AG09319 (cell line): ENCODE results near the gene CCDC179.
A peak's percentile ranks its signal among the peaks of the same experiment; 100 is the strongest.

Experiments used
- DNase-seq: peaks from one replicate; pipeline ENCODE4 v3.0.0-alpha.2; 2010; ENCODE audit warnings: low read depth; ENCODE audit errors: extremely low read depth
- TF ChIP-seq, protein P1 (sequence below): IDR thresholded peaks from 2 replicates; pipeline ENCODE4 v1.5.1; 2011; ENCODE audit warnings: low read depth, mild to moderate bottlenecking, inconsistent platforms, low read length, moderate library complexity

The CCDC179 gene

DNA sequence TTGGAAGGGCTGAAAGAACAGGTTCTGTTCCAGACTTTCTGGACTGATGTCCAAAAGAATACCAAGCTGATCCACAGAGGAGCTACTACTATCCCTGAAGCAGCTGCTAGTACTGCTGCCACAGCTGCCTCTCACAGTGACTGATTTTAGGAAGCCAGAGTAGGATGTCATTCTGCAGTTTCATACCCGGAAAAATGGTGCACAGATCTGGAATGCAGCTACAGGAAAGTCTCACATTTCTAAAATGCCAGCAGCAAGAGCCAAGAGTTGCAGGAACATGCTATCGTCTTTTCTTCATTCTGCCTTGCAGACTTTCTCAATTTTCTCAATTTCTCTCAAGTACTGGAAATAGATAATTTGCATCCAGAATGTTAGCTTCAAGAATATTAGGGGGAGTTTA is 19.4 kb upstream of the CCDC179 start:
- TF ChIP-seq, protein P1, sequence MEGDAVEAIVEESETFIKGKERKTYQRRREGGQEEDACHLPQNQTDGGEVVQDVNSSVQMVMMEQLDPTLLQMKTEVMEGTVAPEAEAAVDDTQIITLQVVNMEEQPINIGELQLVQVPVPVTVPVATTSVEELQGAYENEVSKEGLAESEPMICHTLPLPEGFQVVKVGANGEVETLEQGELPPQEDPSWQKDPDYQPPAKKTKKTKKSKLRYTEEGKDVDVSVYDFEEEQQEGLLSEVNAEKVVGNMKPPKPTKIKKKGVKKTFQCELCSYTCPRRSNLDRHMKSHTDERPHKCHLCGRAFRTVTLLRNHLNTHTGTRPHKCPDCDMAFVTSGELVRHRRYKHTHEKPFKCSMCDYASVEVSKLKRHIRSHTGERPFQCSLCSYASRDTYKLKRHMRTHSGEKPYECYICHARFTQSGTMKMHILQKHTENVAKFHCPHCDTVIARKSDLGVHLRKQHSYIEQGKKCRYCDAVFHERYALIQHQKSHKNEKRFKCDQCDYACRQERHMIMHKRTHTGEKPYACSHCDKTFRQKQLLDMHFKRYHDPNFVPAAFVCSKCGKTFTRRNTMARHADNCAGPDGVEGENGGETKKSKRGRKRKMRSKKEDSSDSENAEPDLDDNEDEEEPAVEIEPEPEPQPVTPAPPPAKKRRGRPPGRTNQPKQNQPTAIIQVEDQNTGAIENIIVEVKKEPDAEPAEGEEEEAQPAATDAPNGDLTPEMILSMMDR = no peak
- no peak for DNase-seq

DNA sequence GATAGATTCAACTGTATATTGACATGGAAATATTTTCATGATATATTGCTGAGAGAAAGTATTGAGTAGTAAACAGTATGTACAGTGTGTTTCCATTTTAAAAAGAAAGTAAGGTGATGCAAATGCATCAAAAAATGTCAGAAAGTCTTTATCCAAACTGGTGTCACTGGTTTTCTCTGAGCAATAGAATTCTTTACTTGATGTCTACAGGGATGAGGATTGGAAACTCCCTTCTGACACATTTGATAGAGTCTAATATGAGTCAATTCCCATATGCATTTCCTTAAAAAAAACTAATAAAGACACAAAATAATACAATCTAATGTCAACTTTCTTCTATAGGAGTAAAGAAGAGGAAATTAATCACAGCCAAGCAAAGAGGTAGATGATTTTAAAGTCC is 18.3 kb upstream of the CCDC179 start:
- TF ChIP-seq, protein P1 = no peak
- DNase-seq = no peak

DNA sequence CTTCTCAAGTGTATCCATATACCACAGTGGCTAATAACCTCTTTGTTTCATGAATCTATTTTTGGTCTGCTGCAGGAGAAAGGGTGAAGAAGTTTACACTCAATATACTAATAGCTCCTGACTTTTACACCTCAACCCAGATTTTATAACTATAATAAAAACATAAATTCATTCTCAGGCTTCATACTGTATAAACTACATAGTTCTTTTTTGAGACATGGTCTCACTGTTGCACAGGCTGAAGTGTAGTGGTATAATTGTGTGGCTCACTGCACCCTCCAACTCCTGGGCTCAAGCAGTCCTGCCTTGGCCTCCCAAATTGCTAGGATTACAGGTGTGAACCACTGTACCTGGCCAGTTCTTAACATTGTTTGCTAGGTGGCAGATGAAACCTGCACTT is 17.8 kb upstream of the CCDC179 start:
- TF ChIP-seq, protein P1 = no peak

DNA sequence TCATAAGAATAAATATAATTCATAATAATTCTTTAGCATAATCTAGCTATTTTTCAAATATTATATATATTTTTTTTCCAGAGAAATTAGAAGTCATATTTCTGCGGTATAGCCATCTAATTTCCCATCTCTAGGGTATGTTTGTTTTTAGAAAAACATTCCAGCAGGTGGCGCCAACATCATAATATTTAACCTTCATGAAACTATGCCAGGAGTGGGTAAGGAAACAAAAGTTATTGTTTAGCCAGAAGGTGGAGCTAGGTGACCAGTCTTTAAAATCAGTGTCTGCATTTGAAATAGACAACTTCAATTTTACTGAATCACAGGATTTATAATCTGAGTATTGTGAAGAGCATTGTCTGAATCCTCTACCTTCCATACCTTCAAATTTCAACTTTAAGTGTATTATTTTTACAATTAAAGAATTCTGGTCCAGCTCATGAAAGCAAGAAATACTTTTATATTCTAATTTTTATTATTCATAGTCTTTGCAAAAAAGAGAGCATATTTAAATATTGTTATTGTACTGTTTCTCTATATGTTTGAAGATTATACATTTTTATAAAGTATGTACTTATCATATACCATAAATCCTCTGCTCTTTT is 15.7 kb upstream of the CCDC179 start:
- peak; percentile 56 for DNase-seq
- TF ChIP-seq, protein P1 = peak; percentile 64

More for the DNA sequence above, 17.8 kb upstream of the CCDC179 start:
- DNase-seq = no peak

DNA sequence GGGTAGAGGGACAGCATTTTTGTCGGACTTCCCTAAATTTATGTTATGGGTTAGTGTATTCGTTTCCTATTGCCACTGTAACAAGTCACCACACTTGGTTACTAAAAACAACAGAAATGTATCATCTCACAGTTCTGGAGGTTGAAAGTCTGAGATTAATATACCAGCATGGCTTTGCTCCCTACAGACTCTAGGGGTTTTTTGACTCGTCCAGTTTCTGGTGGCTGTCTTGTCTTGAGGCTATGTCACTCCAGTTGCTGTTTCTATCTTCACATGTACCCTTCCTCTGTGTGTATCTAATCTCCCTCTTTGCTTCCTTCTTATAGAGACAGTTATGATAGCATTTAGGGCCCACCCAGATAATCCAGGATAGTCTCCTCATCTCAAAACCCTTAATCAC is 9.1 kb upstream of the CCDC179 start:
- no peak for DNase-seq
- TF ChIP-seq, protein P1 = no peak

DNA sequence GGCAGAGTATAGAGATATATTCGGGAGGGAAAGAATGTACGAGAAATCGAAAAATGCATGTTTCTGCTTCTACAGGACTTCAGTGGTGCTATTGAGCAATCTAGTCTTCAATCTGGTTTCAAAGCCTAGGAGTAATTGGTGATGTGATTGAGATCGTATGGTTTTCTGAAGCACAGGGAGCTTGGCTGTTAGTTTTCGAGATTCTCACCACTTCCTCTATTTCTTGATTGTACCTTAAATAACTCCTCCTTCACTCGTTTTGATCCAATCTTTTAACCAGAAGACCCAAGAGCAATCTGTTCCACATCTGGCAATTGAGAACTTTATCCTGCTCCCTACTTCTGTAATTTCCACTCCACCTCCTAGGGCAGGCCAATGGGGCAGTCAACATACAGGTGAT is 518 bp downstream of the CCDC179 start:
- no peak for DNase-seq

DNA sequence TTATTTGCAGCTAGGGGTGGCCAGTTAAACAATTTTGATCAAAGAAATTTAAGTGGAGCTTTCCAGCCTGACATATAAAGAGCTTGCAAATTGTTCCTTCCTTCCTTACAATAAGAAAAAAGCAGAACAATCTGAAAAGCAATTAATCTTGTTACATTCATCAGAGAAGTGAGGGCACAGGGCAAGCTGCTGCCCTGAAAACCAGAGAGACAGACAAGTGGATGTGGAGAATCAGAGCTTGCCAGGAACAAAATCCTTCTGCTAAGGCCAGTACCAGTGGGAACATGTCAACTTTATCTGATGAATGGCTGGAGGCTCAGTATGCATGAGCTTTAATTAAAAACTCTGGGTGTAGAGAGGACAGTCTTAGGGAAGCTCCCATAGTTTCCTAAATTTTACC is 8.8 kb downstream of the CCDC179 start:
- TF ChIP-seq, protein P1 = no peak
- no peak for DNase-seq

More for the DNA sequence above, 518 bp downstream of the CCDC179 start:
- TF ChIP-seq, protein P1 = no peak
